Osteoblast (primary cell): ENCODE measurements around the gene TMPRSS9. TPM values are rescaled to one million over a fixed set of nuclear protein-coding genes. Genes with fewer than 3 reads are reported as not detected.
"Not testable (repeated sequence)": the region's sequence is repeated elsewhere in the genome, so short reads cannot be mapped to it uniquely, and the experiment has no call there.

Experiments used
- DNase-seq: peaks from one replicate; pipeline ENCODE4 v3.0.0; 2011; ENCODE audit warnings: low spot score, mixed read lengths; ENCODE audit not compliant: insufficient read length; ENCODE audit errors: missing footprints
- H2AFZ ChIP-seq: 2 replicates; pipeline ENCODE4 v1.6.0; 2011; ENCODE audit warnings: mild to moderate bottlenecking, low read length
- H3K27ac ChIP-seq: 2 replicates; pipeline ENCODE4 v1.5.1; 2011; ENCODE audit warnings: mild to moderate bottlenecking, low read depth, low read length, moderate library complexity
- H3K27me3 ChIP-seq: 2 replicates; pipeline ENCODE4 v1.6.0; 2012; ENCODE audit warnings: mild to moderate bottlenecking, control low read depth, inconsistent platforms, low read length, moderate library complexity; ENCODE audit not compliant: insufficient read depth
- H3K36me3 ChIP-seq: 2 replicates; pipeline ENCODE4 v1.5.1; 2011; ENCODE audit warnings: mild to moderate bottlenecking, low read length, control low read depth, moderate library complexity; ENCODE audit not compliant: insufficient read depth
- H3K4me1 ChIP-seq: 2 replicates; pipeline ENCODE4 v1.5.1; 2011; ENCODE audit warnings: mild to moderate bottlenecking, low read length, control low read depth, moderate library complexity; ENCODE audit not compliant: insufficient read depth
- H3K4me2 ChIP-seq: 2 replicates; pipeline ENCODE4 v1.6.0; 2011; ENCODE audit warnings: mild to moderate bottlenecking, low read length; ENCODE audit not compliant: insufficient read depth
- H3K4me3 ChIP-seq: fragments of 200-600 bp; sonication (generic); 3 replicates; pipeline ENCODE4 v1.5.1; 2012; ENCODE audit warnings: mild to moderate bottlenecking, low read length, inconsistent platforms; ENCODE audit not compliant: insufficient read depth
- H3K79me2 ChIP-seq: 2 replicates; pipeline ENCODE4 v1.6.0; 2012; ENCODE audit warnings: mild to moderate bottlenecking, low read length, control low read depth, inconsistent platforms; ENCODE audit not compliant: insufficient read depth
- H3K9me3 ChIP-seq: 2 replicates; pipeline ENCODE4 v1.5.1; 2011; ENCODE audit warnings: low read depth, low read length, control low read depth
- H4K20me1 ChIP-seq: 2 replicates; pipeline ENCODE4 v1.6.0; 2012; ENCODE audit warnings: mild to moderate bottlenecking, low read length, control low read depth; ENCODE audit not compliant: insufficient read depth
- CTCF ChIP-seq: IDR thresholded peaks from 2 replicates; pipeline ENCODE4 v1.5.1; 2011; ENCODE audit warnings: mild to moderate bottlenecking, low read depth, low read length, moderate library complexity; ENCODE audit errors: extremely low read depth
- total RNA-seq: library from RNA; depleted of rRNA; stranded (reverse); fragments of >200 nt; gene quantifications from 2 replicates; pipeline ENCODE4 v1.2.3, GENCODE V29; 2012

The TMPRSS9 gene
- total RNA-seq, 1 donor: 1.1 TPM

GRCh38 chr19:2394054-2394441, 34.0 kb downstream of the TMPRSS9 start:
- TF ChIP-seq CTCF: no peak
- no peaks in the 10 kb centered on the region for H3K36me3 ChIP-seq
- H2AFZ ChIP-seq: peak overlapping the region; percentile 80
- no peak for DNase-seq
- peaks cover 3% of the 10 kb centered on the region for H3K27me3 ChIP-seq
- peak overlapping the region; percentile 84 for H3K4me2 ChIP-seq
- H4K20me1 ChIP-seq: no peaks in the 10 kb centered on the region
- H3K79me2 ChIP-seq: no peaks in the 10 kb centered on the region
- no peaks in the 10 kb centered on the region for H3K9me3 ChIP-seq
- peaks cover 6% of the 10 kb centered on the region for H3K4me1 ChIP-seq
- peak overlapping the region; percentile 67 for H3K4me3 ChIP-seq
- H3K27ac ChIP-seq: no peak overlapping the region

- Histone ChIP-seq H3K27ac (no peak overlapping the region), H3K4me3 (peak overlapping the region; percentile 67), H2AFZ (peak overlapping the region; percentile 80), H3K4me1 (peaks cover 6% of the 10 kb centered on the region), H3K36me3 (no peaks in the 10 kb centered on the region), H3K9me3 (no peaks in the 10 kb centered on the region), H3K79me2 (no peaks in the 10 kb centered on the region), H3K4me2 (peak overlapping the region; percentile 84), H4K20me1 (no peaks in the 10 kb centered on the region), H3K27me3 (peaks cover 2% of the 10 kb centered on the region)
- peak; percentile 86 for DNase-seq
- no peak for TF ChIP-seq CTCF
Measured at GRCh38 chr19:2394442-2395292, 34.6 kb downstream of the TMPRSS9 start.

GRCh38 chr19:2395293-2395829, 35.3 kb downstream of the TMPRSS9 start:
- Histone ChIP-seq H3K4me3 (peak overlapping the region; percentile 67), H3K4me2 (peak overlapping the region; percentile 84)
- not testable (repeated sequence) for H3K79me2 ChIP-seq, H3K27me3 ChIP-seq, H3K4me1 ChIP-seq, H3K36me3 ChIP-seq, H3K9me3 ChIP-seq, H3K27ac ChIP-seq, H2AFZ ChIP-seq, H4K20me1 ChIP-seq, DNase-seq

- not testable (repeated sequence) for H3K36me3 ChIP-seq, DNase-seq, H3K9me3 ChIP-seq, H3K79me2 ChIP-seq, H4K20me1 ChIP-seq, H3K27me3 ChIP-seq, H2AFZ ChIP-seq, H3K4me1 ChIP-seq, H3K4me3 ChIP-seq, H3K4me2 ChIP-seq, H3K27ac ChIP-seq
Measured at GRCh38 chr19:2397173-2397572, 37.1 kb downstream of the TMPRSS9 start.
